Neuronal stem cell (in vitro differentiated cells): ENCODE results near the gene BCAR1.
"Not testable (repeated sequence)": the region's sequence is repeated elsewhere in the genome, so short reads cannot be mapped to it uniquely, and the experiment has no call there.

Source experiments
- DNase-seq: peaks from one replicate; pipeline ENCODE4 v3.0.0-alpha.2; 2013; ENCODE audit warnings: low spot score
- H2AFZ ChIP-seq: one replicate; pipeline ENCODE4 v1.6.1; 2013; ENCODE audit warnings: mild to moderate bottlenecking, low read length, inconsistent platforms
- H2AK5ac ChIP-seq: 2 replicates; pipeline ENCODE4 v1.6.1; 2013; ENCODE audit warnings: low read depth, mild to moderate bottlenecking, inconsistent platforms, low read length, moderate library complexity, mixed read lengths
- H2BK120ac ChIP-seq: 2 replicates; pipeline ENCODE4 v1.6.1; 2013; ENCODE audit warnings: low read depth, mild to moderate bottlenecking, inconsistent platforms, low read length, moderate library complexity, mixed read lengths
- H2BK12ac ChIP-seq: one replicate; pipeline ENCODE4 v1.6.1; 2013; ENCODE audit warnings: low read length, inconsistent platforms
- H2BK15ac ChIP-seq: 2 replicates; pipeline ENCODE4 v1.6.1; 2013; ENCODE audit warnings: mild to moderate bottlenecking, low read length, inconsistent platforms, mixed read lengths
- H2BK5ac ChIP-seq: one replicate; pipeline ENCODE4 v1.6.1; 2013; ENCODE audit warnings: inconsistent platforms, mild to moderate bottlenecking, low read length, moderate library complexity
- H3K14ac ChIP-seq: one replicate; pipeline ENCODE4 v1.6.1; 2013; ENCODE audit warnings: low read length, inconsistent platforms
- H3K18ac ChIP-seq: 2 replicates; pipeline ENCODE4 v1.6.1; 2013; ENCODE audit warnings: low read length, inconsistent platforms
- H3K23ac ChIP-seq: 2 replicates; pipeline ENCODE4 v1.6.1; 2013; ENCODE audit warnings: low read depth, mild to moderate bottlenecking, mixed read lengths, low read length, inconsistent platforms; ENCODE audit not compliant: poor library complexity
- H3K27ac ChIP-seq: replicated peaks from 3 replicates; pipeline ENCODE4 v1.5.1; 2013; ENCODE audit warnings: low read length, inconsistent platforms
- H3K27me3 ChIP-seq, 3 experiments: 2 replicates each; pipeline ENCODE4 v1.6.1; 2013; ENCODE audit warnings: low read length in 3 of 3, mild to moderate bottlenecking in 2 of 3, inconsistent platforms in 1 of 3, low read depth in 1 of 3, mixed read lengths in 1 of 3, moderate library complexity in 1 of 3; ENCODE audit not compliant: control insufficient read depth in 3 of 3, insufficient read depth in 3 of 3
- H3K36me3 ChIP-seq, 2 donors: replicated peaks in 1 of 2; 2 replicates each; pipeline ENCODE4 v1.6.1; 2013; ENCODE audit warnings: low read length in 2 of 2; ENCODE audit not compliant: control insufficient read depth in 2 of 2, insufficient read depth in 2 of 2
- H3K4ac ChIP-seq: 2 replicates; pipeline ENCODE4 v1.6.1; 2013; ENCODE audit warnings: inconsistent platforms, mild to moderate bottlenecking, low read length, moderate library complexity
- H3K4me1 ChIP-seq, 2 donors: 1 replicate in 1 of 2; 2 replicates in 1 of 2; pipeline ENCODE4 v1.6.1; 2013; ENCODE audit warnings: low read length in 2 of 2, low read depth in 1 of 2; ENCODE audit not compliant: control insufficient read depth in 2 of 2, insufficient read depth in 1 of 2
- H3K4me2 ChIP-seq: one replicate; pipeline ENCODE4 v1.6.1; 2013; ENCODE audit warnings: mild to moderate bottlenecking, low read length, inconsistent platforms; ENCODE audit not compliant: insufficient read depth, poor library complexity, severe bottlenecking
- H3K4me3 ChIP-seq, 2 donors: 2 replicates each; pipeline ENCODE4 v1.5.1; 2013; ENCODE audit warnings: low read length in 2 of 2, mild to moderate bottlenecking in 2 of 2, inconsistent platforms in 1 of 2, moderate library complexity in 1 of 2
- H3K79me1 ChIP-seq: one replicate; pipeline ENCODE4 v1.6.1; 2013; ENCODE audit warnings: low read depth, mild to moderate bottlenecking, inconsistent platforms, low read length, moderate library complexity
- H3K9ac ChIP-seq: one replicate; pipeline ENCODE4 v1.6.1; 2013; ENCODE audit warnings: mild to moderate bottlenecking, low read depth, low read length, inconsistent platforms; ENCODE audit not compliant: poor library complexity
- H3K9me3 ChIP-seq, 2 donors: replicated peaks in 1 of 2; 2 replicates each; pipeline versions ENCODE3 to v1.6.1; 2013; ENCODE audit warnings: low read length in 2 of 2, mild to moderate bottlenecking in 2 of 2, inconsistent platforms in 1 of 2, low read depth in 1 of 2, mixed read lengths in 1 of 2, moderate library complexity in 1 of 2; ENCODE audit not compliant: control insufficient read depth in 2 of 2, insufficient read depth in 1 of 2
- H4K8ac ChIP-seq: one replicate; pipeline ENCODE4 v1.6.1; 2013; ENCODE audit warnings: low read depth, mild to moderate bottlenecking, inconsistent platforms, low read length, moderate library complexity
- H4K91ac ChIP-seq: one replicate; pipeline ENCODE4 v1.6.1; 2013; ENCODE audit warnings: low read length, low read depth, mild to moderate bottlenecking, inconsistent platforms; ENCODE audit not compliant: poor library complexity
- WGBS, 2 donors: extraction: QIAGEN DNeasy Blood & Tissue Kit; methylation state at CpG; one replicate each; pipeline ENCODE4 v1.1.7; 2013; ENCODE audit warnings: missing lambda C conversion rate in 2 of 2, mixed read lengths in 1 of 2; ENCODE audit not compliant: insufficient read length in 2 of 2, insufficient replicate concordance in 1 of 2; ENCODE audit errors: extremely low coverage in 2 of 2; 5-methylcytosine and 5-hydroxymethylcytosine counted together

BCAR1 gene

DNA sequence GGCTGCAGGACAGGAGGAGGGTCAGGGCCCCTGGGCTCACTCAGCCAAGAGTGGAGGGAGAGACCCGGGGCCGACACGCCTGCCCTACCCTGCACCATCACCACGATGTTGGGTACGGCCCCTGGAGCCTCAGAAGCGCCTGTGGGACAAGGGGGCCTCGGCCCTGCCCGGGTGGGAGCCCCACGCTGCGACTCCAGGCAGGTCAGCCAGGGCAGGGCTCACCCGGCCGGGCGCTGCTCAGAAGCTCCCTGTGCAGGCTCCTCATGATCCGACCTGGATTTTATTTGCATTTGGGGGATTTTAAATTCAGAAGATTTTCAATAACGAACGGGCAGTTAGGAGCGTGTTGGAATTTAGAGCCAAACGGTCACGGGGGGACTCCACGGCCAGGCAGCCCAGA is 46.5 kb downstream of the BCAR1 start:
- not testable (repeated sequence) for H3K4me3 ChIP-seq, H4K91ac ChIP-seq, H4K8ac ChIP-seq, H2AK5ac ChIP-seq, H2AFZ ChIP-seq, H2BK12ac ChIP-seq, H3K14ac ChIP-seq, H3K9me3 ChIP-seq, H3K79me1 ChIP-seq, H3K4me2 ChIP-seq, H3K18ac ChIP-seq, H3K4ac ChIP-seq, DNase-seq, H3K27ac ChIP-seq, H2BK15ac ChIP-seq, H2BK5ac ChIP-seq, H3K9ac ChIP-seq, H3K36me3 ChIP-seq, H3K4me1 ChIP-seq, H3K23ac ChIP-seq, H2BK120ac ChIP-seq, H3K27me3 ChIP-seq
- WGBS, 2 donors = no CpG with 5 or more reads among the region's 20 CpGs

DNA sequence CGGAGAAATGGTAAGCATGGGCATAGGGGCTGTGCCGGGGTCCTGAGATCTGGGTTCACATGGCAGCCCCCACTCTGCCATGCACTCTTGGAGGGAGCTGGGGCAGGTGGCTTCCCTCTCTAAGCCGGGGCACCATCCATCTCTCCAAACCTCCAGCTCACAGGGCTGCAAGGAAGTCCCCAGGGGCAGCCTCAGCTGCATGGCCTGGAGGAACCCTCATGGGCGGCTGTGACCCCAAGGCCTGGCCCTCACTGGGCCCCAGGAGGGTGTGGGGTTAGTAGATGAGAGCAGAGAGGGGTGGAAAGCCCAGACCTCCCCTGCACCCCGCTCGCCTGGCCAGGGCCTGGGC is 47.0 kb downstream of the BCAR1 start:
- H3K23ac ChIP-seq = peak overlapping the region; percentile 65
- peaks cover 0 to 3% of the 10 kb centered on the region in 2 donors for H3K4me1 ChIP-seq
- no peak overlapping the region for H3K4me3 ChIP-seq
- no peaks in the 10 kb centered on the region for H3K79me1 ChIP-seq
- H3K9me3 ChIP-seq = no peaks in the 10 kb centered on the region
- H3K4ac ChIP-seq = no peak overlapping the region
- no peak overlapping the region for H2AFZ ChIP-seq
- no peak overlapping the region for H4K91ac ChIP-seq
- peaks cover 0 to 6% (median 0%) of the 10 kb centered on the region in 3 experiments for H3K27me3 ChIP-seq
- no peak overlapping the region for H4K8ac ChIP-seq
- H2BK5ac ChIP-seq = no peak overlapping the region
- H3K27ac ChIP-seq = no peak overlapping the region
- H3K18ac ChIP-seq = no peak overlapping the region
- no peak overlapping the region for H2BK120ac ChIP-seq
- H3K36me3 ChIP-seq = no peaks in the 10 kb centered on the region
- no peak overlapping the region for H2BK15ac ChIP-seq
- peak overlapping the region; percentile 95 for H2AK5ac ChIP-seq
- no CpG with 5 or more reads among the region's 6 CpGs for WGBS, 2 donors
- no peak overlapping the region for H3K9ac ChIP-seq
- no peak overlapping the region for H3K4me2 ChIP-seq
- DNase-seq = no peak
- H3K14ac ChIP-seq = peak overlapping the region; percentile 56
- H2BK12ac ChIP-seq = no peak overlapping the region

DNA sequence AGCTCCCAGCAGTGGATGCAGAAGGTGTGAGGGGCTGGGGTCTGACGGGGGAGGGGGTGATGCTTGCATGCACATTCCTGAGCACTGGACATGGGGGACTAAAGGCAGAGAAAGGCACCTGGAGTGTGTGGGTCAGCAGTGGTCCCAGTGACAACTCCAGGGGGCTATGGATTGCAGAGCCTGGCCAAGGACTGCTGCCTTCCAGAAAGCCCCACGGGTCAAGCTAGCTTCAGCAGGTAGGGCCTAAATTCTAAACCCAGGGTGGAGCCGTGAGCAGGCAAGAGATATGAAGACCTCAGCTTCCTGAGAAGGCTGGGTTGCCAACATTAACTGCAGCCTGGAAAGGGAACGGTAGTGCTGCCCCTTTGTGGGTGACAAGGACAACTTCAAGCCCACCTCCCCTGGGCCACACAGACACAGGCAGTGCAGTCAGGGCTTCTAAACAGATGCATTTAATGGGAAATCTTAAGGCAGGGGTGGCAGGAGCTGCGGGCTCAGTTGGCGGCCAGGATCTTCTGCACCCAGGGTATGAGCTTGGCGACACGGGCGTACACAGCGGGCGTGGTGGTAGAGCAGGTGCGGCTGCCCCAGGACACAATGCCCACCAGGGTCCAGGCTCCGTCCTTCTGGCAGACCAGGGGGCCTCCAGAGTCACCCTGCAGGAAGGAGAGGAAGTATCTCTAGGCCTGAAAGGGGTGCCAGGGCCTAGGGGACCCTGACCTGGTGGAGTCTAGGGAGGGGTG is 47.6 kb downstream of the BCAR1 start:
- H4K8ac ChIP-seq = no peak overlapping the region
- H3K79me1 ChIP-seq = no peaks in the 10 kb centered on the region
- no peak overlapping the region for H3K9ac ChIP-seq
- H2BK120ac ChIP-seq = no peak overlapping the region
- H2AK5ac ChIP-seq = peak overlapping the region; percentile 95
- no peak overlapping the region for H3K4ac ChIP-seq
- peaks cover 0 to 3% of the 10 kb centered on the region in 2 donors for H3K4me1 ChIP-seq
- no CpG with 5 or more reads among the region's 13 CpGs for WGBS, 2 donors
- H2BK15ac ChIP-seq = no peak overlapping the region
- peak overlapping the region; percentile 48 for H3K18ac ChIP-seq
- H2BK12ac ChIP-seq = no peak overlapping the region
- no peak overlapping the region for H3K4me3 ChIP-seq
- H3K23ac ChIP-seq = peak overlapping the region; percentile 65
- H3K9me3 ChIP-seq = no peaks in the 10 kb centered on the region
- peaks cover 0 to 6% (median 0%) of the 10 kb centered on the region in 3 experiments for H3K27me3 ChIP-seq
- H2AFZ ChIP-seq = peak overlapping the region; percentile 7
- H3K27ac ChIP-seq = no peak overlapping the region
- no peak for DNase-seq
- no peak overlapping the region for H4K91ac ChIP-seq
- H3K4me2 ChIP-seq = no peak overlapping the region
- H3K14ac ChIP-seq = peak overlapping the region; percentile 56
- no peaks in the 10 kb centered on the region for H3K36me3 ChIP-seq
- H2BK5ac ChIP-seq = no peak overlapping the region

DNA sequence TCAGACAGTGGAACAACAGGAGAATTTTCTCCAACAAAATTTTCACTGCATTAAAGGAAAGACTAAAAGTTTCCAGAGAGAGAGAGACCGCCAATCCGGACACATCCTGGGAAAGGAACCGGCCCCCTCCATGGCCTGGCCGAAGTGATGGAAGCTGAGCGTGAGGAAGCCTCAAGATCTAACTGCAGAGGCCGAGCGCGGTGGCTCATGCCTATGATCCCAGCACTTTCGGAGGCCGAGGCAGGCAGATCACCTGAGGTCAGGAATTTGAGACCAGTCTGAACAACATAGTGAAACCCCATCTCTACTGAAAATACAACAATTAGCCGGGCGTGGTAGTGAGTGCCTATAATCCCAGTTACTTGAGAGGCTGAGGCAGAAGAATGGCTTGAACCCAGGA is 48.3 kb downstream of the BCAR1 start:
- H3K14ac ChIP-seq = no peak overlapping the region
- no peak overlapping the region for H2BK12ac ChIP-seq
- H3K9ac ChIP-seq = no peak overlapping the region
- H2BK5ac ChIP-seq = no peak overlapping the region
- H2AK5ac ChIP-seq = no peak overlapping the region
- no peak overlapping the region for H3K23ac ChIP-seq
- H3K9me3 ChIP-seq = no peaks in the 10 kb centered on the region
- no peak overlapping the region for H3K27ac ChIP-seq
- H4K91ac ChIP-seq = no peak overlapping the region
- no peaks in the 10 kb centered on the region for H3K79me1 ChIP-seq
- H2BK120ac ChIP-seq = no peak overlapping the region
- H3K36me3 ChIP-seq = no peaks in the 10 kb centered on the region
- no peak overlapping the region for H3K4ac ChIP-seq
- H2AFZ ChIP-seq = no peak overlapping the region
- no peak overlapping the region for H3K4me2 ChIP-seq
- DNase-seq = no peak
- peaks cover 0 to 4% (median 0%) of the 10 kb centered on the region in 3 experiments for H3K27me3 ChIP-seq
- no peak overlapping the region for H4K8ac ChIP-seq
- H2BK15ac ChIP-seq = no peak overlapping the region
- H3K4me1 ChIP-seq = peaks cover 0 to 3% of the 10 kb centered on the region in 2 donors
- H3K18ac ChIP-seq = no peak overlapping the region
- H3K4me3 ChIP-seq = no peak overlapping the region
- WGBS, 2 donors = no CpG with 5 or more reads among the region's 12 CpGs
